Aorta (tissue), 5 donors: ENCODE results near the gene ISCA2. TPM values are rescaled to one million over a fixed set of nuclear protein-coding genes. Genes with fewer than 3 reads are reported as not detected.
A peak's percentile ranks its signal among the peaks of the same experiment; 100 is the strongest.

Source experiments
- ATAC-seq: fragments of 200-7000 bp; cut with Tn5 transposase; one replicate; pipeline ENCODE4 v1.9.1; 2022; ENCODE audit warnings: moderate library complexity; ENCODE audit not compliant: low FRiP score
- DNase-seq, 2 donors: peaks; one replicate each; pipeline ENCODE4 v3.0.0-alpha.2; 2020
- H3K27ac ChIP-seq, 2 donors: one replicate each; pipeline ENCODE4 v1.5.1; 2013; ENCODE audit warnings: low read length in 2 of 2, mild to moderate bottlenecking in 2 of 2, moderate library complexity in 2 of 2, control low read depth in 1 of 2, inconsistent platforms in 1 of 2, low read depth in 1 of 2
- H3K27me3 ChIP-seq, 2 donors: one replicate each; pipeline ENCODE4 v1.6.1; 2013; ENCODE audit warnings: control low read depth in 1 of 2, low read length in 1 of 2, mild to moderate bottlenecking in 1 of 2, moderate library complexity in 1 of 2; ENCODE audit not compliant: insufficient read depth in 2 of 2, control insufficient read depth in 1 of 2
- H3K36me3 ChIP-seq, 2 donors: one replicate each; pipeline ENCODE4 v1.6.1; 2013; ENCODE audit warnings: control low read depth in 1 of 2, low read length in 1 of 2, mild to moderate bottlenecking in 1 of 2; ENCODE audit not compliant: insufficient read depth in 2 of 2, control insufficient read depth in 1 of 2
- H3K4me1 ChIP-seq, 2 donors: one replicate each; pipeline ENCODE4 v1.6.1; 2013; ENCODE audit warnings: low read length in 2 of 2, control low read depth in 1 of 2, mild to moderate bottlenecking in 1 of 2, moderate library complexity in 1 of 2; ENCODE audit not compliant: insufficient read depth in 2 of 2, control insufficient read depth in 1 of 2
- H3K4me3 ChIP-seq, 2 donors: one replicate each; pipeline ENCODE4 v1.5.1; 2013; ENCODE audit warnings: low read length in 2 of 2, control low read depth in 1 of 2, mild to moderate bottlenecking in 1 of 2
- H3K9me3 ChIP-seq: one replicate; pipeline ENCODE4 v1.6.1; 2013; ENCODE audit warnings: mild to moderate bottlenecking, low read length; ENCODE audit not compliant: control insufficient read depth
- WGBS, 2 donors: extraction: QIAGEN DNeasy Blood & Tissue Kit; methylation state at CpG; one replicate each; pipeline ENCODE4 v1.1.7; 2013; 5-methylcytosine and 5-hydroxymethylcytosine counted together
- intact Hi-C, 2 donors: fragments of 100-400 bp; cut with DNase I; formaldehyde crosslinking; loops; one replicate each; pipeline versions ENCODE4 v1.14.2 to v1.15.0; 2022
- polyA plus RNA-seq, 2 donors: library from polyadenylated mRNA; stranded (reverse); fragments of 200-250 nt; gene quantifications; one replicate each; pipeline ENCODE4 v1.2.3, GENCODE V29; 2013
- total RNA-seq, 2 donors: library from RNA; stranded (reverse); fragmentation: NEBNext Ultra II Directional; extraction: Animal tissue kit (Norgen Biotek cat#: 25700); gene quantifications; one replicate each; pipeline ENCODE4 v1.2.1, GENCODE V29; 2021
- donor health status: healthy with polysubstance abuse.
- donor health status: Bipolar disorder and iron deficiency.
- donor health status: DM: no; HTN: no; CAD: no.
- donor health status: DM: no; HTN: no; CAD: no.
- donor health status: DM: yes; HTN: yes; CAD: no.

ISCA2 gene
- total and polyA plus RNA-seq, 4 donors: 12.9 to 15.9 (median 14.5) TPM

DNA sequence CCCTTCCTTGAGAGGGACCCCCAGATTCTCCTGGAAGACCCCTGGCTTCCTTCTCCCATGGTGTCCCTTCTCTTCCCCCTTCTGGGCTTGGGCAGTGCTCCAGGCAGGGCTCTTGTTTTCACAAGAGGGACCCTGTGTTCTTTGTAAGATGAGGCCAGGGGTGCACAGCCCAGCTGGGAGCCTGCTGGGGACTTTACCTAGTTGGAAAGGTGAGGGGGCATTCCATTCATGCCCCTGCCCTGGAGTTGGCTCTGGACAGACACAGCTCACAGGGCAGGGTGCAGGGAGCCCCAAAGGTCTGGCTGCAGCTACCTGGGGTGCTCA, 31.2 kb downstream of the ISCA2 start:
- intact Hi-C loops: no loop called here
- Histone ChIP-seq H3K27me3 (no peaks in the 10 kb centered on the region), H3K27ac (peak overlapping the region in 1 of 2 donors; percentile 54), H3K4me3 (no peak overlapping the region), H3K36me3 (no peaks in the 10 kb centered on the region), H3K4me1 (no peaks in the 10 kb centered on the region), H3K9me3 (no peaks in the 10 kb centered on the region)
- DNase-seq (no peak), ATAC-seq (no peak)

DNA sequence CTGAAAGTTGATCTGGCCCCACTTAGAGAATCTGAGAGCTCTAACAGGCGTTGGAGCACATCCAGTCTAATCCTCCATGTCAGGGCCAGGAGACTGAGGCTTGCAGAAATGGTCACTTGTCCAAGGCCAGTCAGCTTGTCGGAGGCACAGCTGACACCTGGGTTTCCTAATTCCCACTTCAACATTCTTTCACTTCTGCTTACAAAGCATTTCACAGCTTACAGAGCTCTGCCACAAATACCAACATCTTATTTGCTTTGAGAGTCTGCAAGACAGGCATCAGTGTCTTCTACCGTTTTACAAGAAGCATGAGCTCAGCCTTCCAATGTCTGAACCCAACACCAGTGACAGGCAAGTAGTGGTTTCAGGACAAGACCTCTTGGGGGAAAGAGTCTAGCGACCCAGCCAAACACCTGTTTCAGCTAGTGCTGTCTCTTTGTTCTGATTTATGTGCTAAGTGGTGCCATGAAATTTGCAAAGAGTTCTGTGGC, 31.8 kb downstream of the ISCA2 start:
- 50 to 53% methylated on average over 4 of the region's 4 CpGs for WGBS, 2 donors
- Histone ChIP-seq H3K27ac (peak overlapping the region in 1 of 2 donors; percentile 54), H3K4me3 (no peak overlapping the region), H3K36me3 (no peaks in the 10 kb centered on the region), H3K27me3 (no peaks in the 10 kb centered on the region), H3K4me1 (no peaks in the 10 kb centered on the region), H3K9me3 (no peaks in the 10 kb centered on the region)
- no peak for ATAC-seq
- DNase-seq: no peak
- intact Hi-C loops: no loop called here

DNA sequence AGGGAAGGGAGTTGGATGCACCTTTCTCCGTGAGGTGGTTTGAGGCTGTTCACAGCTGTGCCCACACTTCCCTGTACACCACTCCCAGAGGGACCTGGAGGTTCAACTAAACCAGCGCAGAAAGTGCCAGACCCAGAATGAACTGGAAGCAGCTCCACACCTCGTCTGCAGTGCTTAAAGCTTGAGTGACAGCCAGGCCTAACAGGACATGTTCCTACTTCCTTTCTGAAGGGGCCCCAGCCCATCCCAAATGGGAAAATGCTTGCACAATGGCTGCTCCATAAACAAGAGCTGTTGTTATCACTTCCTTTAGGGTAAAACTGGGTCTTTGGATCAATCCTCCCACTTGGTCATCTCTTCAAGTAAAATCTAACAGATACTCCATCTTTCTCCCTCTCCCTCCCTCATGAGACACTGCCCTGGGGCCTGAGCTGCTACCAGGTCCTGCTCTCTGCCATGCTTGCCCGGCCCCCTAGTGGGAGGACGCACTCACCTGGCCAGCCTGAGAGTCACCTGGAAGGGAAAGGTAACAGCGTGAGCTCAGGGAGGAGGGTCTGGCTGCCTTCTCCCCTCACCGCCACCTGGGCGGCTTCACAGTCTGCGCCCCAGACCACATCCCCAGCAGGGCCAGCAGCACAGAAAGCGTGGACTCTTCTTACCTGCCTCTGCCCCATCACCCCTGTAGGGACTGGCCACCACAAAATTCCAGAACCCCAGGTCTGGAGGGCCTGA, 33.5 kb downstream of the ISCA2 start:
- WGBS, 2 donors: 73 to 74% methylated on average over 10 of the region's 10 CpGs
- intact Hi-C loops: no loop called here
- ATAC-seq (no peak), DNase-seq (no peak)
- no peaks in the 10 kb centered on the region for H3K4me1 ChIP-seq
- H3K36me3 ChIP-seq: no peaks in the 10 kb centered on the region
- H3K27me3 ChIP-seq: no peaks in the 10 kb centered on the region
- H3K9me3 ChIP-seq: no peaks in the 10 kb centered on the region
- no peak overlapping the region for H3K27ac ChIP-seq
- H3K4me3 ChIP-seq: no peak overlapping the region

DNA sequence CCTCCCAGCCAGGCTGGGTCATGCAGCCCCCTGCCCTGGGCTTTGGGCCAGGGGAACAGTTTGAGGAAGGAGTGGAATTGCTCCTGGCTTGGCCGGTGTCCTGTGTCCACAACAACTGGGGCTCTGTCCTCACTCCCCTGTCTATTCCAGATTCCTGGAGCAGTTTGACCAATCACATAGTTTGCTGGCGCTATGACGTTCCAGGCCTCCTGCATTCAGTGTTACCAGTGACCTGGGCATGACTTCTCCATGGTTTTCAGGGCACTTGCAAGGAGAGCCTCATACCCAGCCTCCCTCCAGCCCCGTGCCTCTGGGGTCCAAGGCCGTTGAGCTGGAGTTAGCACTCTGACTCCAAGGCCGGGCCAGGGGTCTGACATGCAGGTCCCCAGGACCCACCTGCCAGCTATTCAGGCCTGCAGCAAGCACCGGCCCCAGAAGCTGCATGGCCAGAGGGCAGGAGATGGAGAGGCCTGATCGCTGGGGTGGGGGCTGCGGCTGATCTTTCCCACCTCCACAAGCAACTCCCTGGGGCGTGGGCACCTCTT, 34.2 kb downstream of the ISCA2 start:
- ATAC-seq (no peak), DNase-seq (no peak)
- intact Hi-C loops: no loop called here
- no peak overlapping the region for H3K4me3 ChIP-seq
- H3K27me3 ChIP-seq: no peaks in the 10 kb centered on the region
- H3K27ac ChIP-seq: no peak overlapping the region
- WGBS, 2 donors: 63 to 64% methylated on average over 10 of the region's 10 CpGs
- H3K9me3 ChIP-seq: no peaks in the 10 kb centered on the region
- peaks cover 0 to 4% of the 10 kb centered on the region in 2 donors for H3K36me3 ChIP-seq
- H3K4me1 ChIP-seq: no peaks in the 10 kb centered on the region

DNA sequence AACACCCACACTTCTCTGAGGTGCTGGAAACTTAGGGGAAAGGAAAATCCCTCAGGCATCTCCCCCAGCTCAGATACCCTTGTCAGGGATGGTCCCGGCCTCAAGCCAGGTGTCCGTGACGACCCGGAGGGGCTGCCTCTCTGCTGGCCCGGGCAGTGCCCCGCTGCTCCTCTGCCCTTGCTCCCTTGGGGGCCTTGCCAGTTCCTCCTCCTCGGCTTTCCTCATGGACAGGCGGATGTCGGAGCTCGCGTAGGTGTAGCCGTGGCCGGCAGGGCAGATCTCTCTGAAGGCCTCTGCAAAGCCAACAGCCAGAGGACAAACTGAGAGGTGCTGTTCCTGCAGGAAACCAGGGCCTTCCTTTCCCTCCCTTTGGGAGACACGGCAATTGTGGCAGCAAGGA, 34.8 kb downstream of the ISCA2 start:
- Histone ChIP-seq H3K4me3 (no peak overlapping the region), H3K9me3 (no peaks in the 10 kb centered on the region), H3K27ac (no peak overlapping the region), H3K4me1 (no peaks in the 10 kb centered on the region), H3K27me3 (no peaks in the 10 kb centered on the region), H3K36me3 (peaks cover 0 to 4% of the 10 kb centered on the region in 2 donors)
- ATAC-seq (no peak), DNase-seq (no peak)
- 81% methylated on average over 13 to 14 of the region's 14 CpGs for WGBS, 2 donors
- intact Hi-C loops: no loop called here

DNA sequence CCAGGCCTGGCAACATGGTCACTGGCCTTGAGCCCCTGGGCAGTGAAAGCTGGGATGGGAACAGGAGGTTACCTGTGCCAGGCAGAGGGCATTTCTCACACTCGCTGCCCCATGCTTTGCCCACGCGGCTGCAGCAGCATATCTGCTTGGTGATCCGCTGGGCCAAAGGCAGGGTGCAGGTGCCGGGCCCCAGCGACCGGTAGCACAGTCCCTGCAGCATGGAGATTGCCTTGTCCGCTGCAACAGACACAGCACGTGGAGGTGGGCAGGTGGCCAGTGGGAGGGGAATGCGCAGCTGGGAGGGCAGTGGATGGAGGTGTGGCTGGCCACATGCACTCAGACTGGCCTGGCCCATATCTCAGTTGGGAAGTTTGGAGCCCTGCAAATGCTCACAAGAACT, 35.3 kb downstream of the ISCA2 start:
- Histone ChIP-seq H3K4me3 (no peak overlapping the region), H3K36me3 (peaks cover 0 to 4% of the 10 kb centered on the region in 2 donors), H3K9me3 (no peaks in the 10 kb centered on the region), H3K27ac (no peak overlapping the region), H3K27me3 (no peaks in the 10 kb centered on the region), H3K4me1 (no peaks in the 10 kb centered on the region)
- 60 to 68% methylated on average over 10 of the region's 10 CpGs for WGBS, 2 donors
- ATAC-seq: no peak
- DNase-seq: no peak
- intact Hi-C loops: no loop called here

DNA sequence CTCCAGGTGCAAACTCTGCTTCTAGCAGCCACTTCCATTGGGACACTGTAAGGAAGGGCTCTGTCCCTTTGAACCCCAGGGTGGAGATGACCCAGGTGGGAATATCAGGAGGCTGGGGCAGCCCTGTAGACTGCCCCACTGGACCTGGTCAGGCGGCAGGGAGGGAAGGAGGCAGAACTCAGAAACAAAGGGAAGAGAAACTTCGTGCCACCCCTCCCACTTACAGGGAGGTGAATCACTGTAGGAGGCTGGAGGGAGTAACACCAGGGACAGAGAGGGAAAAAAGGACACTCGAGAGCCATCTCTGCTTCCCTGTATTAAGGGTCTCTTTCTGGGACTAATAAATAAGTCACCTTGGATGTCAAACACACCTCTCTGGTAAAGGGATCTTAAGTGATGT, 37.4 kb downstream of the ISCA2 start:
- no peak for DNase-seq
- no peaks in the 10 kb centered on the region for H3K27me3 ChIP-seq
- H3K27ac ChIP-seq: no peak overlapping the region
- ATAC-seq: no peak
- intact Hi-C loops: no loop called here
- H3K4me1 ChIP-seq: no peaks in the 10 kb centered on the region
- peaks cover 0 to 4% of the 10 kb centered on the region in 2 donors for H3K36me3 ChIP-seq
- 85 to 86% methylated on average over 3 of the region's 3 CpGs for WGBS, 2 donors
- no peak overlapping the region for H3K4me3 ChIP-seq
- no peaks in the 10 kb centered on the region for H3K9me3 ChIP-seq

DNA sequence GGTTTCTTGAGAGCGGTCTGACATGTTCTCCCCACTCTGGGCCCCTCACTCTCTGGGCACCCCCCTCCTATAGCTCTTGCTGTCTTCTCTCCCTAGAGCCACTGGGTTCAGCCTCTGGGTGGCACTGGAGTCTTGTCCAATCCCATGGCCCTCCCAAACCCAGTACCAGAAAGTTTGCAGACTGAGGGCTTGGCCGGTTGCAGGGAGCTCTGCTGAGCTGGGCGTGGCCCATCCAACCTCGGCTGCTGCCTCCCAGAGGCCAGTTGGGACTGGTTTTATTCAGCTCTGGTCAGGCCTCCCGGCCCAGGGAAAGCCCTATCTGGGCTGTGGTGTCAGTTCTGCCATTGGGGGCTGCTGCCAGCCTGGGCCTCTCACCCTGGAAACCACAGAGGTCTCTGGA, 37.9 kb downstream of the ISCA2 start:
- H3K9me3 ChIP-seq: no peaks in the 10 kb centered on the region
- DNase-seq (peak in 1 of 2 donors; percentile 83), ATAC-seq (peak; percentile 46)
- no peak overlapping the region for H3K4me3 ChIP-seq
- H3K27ac ChIP-seq: no peak overlapping the region
- WGBS, 2 donors: 40 to 46% methylated on average over 5 of the region's 5 CpGs
- intact Hi-C loops: no loop called here
- no peaks in the 10 kb centered on the region for H3K27me3 ChIP-seq
- no peaks in the 10 kb centered on the region for H3K4me1 ChIP-seq
- H3K36me3 ChIP-seq: peaks cover 0 to 4% of the 10 kb centered on the region in 2 donors

DNA sequence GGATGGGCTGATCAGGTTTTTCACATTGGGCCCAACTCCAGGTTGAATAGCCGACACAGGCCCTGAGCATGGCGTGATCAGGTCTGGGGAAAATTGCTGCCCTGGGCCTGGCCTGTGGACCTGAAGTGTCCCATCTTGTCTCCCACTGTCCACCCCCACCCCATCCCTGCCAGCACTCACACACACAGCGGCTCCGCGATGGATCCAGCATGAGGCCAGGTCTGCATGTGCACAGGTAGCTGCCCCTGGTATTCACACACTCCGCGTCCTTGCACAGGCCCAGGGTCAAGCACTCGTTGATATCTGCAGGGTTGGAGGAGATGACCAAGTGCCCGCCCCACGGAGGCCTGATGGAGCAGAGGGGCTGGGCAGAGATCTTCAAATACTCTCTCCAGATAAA, 38.7 kb downstream of the ISCA2 start:
- DNase-seq (no peak), ATAC-seq (no peak)
- Histone ChIP-seq H3K4me1 (no peaks in the 10 kb centered on the region), H3K27ac (no peak overlapping the region), H3K36me3 (peaks cover 0 to 4% of the 10 kb centered on the region in 2 donors), H3K4me3 (no peak overlapping the region), H3K9me3 (no peaks in the 10 kb centered on the region), H3K27me3 (no peaks in the 10 kb centered on the region)
- WGBS, 2 donors: 88 to 89% methylated on average over 10 of the region's 10 CpGs
- intact Hi-C loops: no loop called here
